ENCODE results near the gene SLC17A5.
"Not testable (repeated sequence)": the region's sequence is repeated elsewhere in the genome, so short reads cannot be mapped to it uniquely, and the experiment has no call there.

The SLC17A5 gene

GRCh38 chr6:73637404-73637803, 16.4 kb downstream of the SLC17A5 start:
- no peaks in the 10 kb centered on the region for H3K9me3 ChIP-seq (replicated peaks in 1 of 11)
- no peak overlapping the region for H3K4me2 ChIP-seq
- TF ChIP-seq Cebpa-rat (IDR thresholded peaks at IDR 0.05), result no peak
- 0 out of 20 replicates have a peak, but pooled peaks cover 0 to 3% (median 0%) of the 10 kb centered on the region in 10 experiments for H3K4me1 ChIP-seq
- no peaks in the 10 kb centered on the region for H3K27me3 ChIP-seq
- no peak overlapping the region for H3K27ac ChIP-seq
- no peak overlapping the region for H3K4me3 ChIP-seq
- H4K20me1 ChIP-seq, result peaks cover 0 to 10% (median 0%) of the 10 kb centered on the region in 11 experiments; a peak in 2 of 22 replicates
- H3K9ac ChIP-seq, result no peak overlapping the region
- H3K36me3 ChIP-seq, result peaks cover 19 to 99% (median 53%) of the 10 kb centered on the region in 11 experiments

- H3K9me3 ChIP-seq (replicated peaks in 1 of 11), result no peaks in the 10 kb centered on the region
- 0 out of 20 replicates have a peak, but pooled peaks cover 0 to 3% (median 0%) of the 10 kb centered on the region in 10 experiments for H3K4me1 ChIP-seq
- no peaks in the 10 kb centered on the region for H3K27me3 ChIP-seq
- H3K36me3 ChIP-seq, result peaks cover 29 to 99% (median 49%) of the 10 kb centered on the region in 11 experiments
- no peak overlapping the region for H3K9ac ChIP-seq
- peaks cover 0 to 5% (median 0%) of the 10 kb centered on the region in 11 experiments; a peak in 1 of 22 replicates for H4K20me1 ChIP-seq
- H3K4me2 ChIP-seq, result no peak overlapping the region
- no peak for TF ChIP-seq Cebpa-rat (IDR thresholded peaks at IDR 0.05)
- no peak overlapping the region for H3K4me3 ChIP-seq
- no peak overlapping the region for H3K27ac ChIP-seq
Observed at GRCh38 chr6:73636048-73636447, 17.7 kb downstream of the SLC17A5 start.

- Histone ChIP-seq H3K36me3 (peaks cover 39 to 99% (median 58%) of the 10 kb centered on the region in 11 experiments; a peak in 21 of 22 replicates), H4K20me1 (no peaks in the 10 kb centered on the region), H3K4me2 (no peak overlapping the region), H3K9me3 (replicated peaks in 1 of 11) (no peaks in the 10 kb centered on the region), H3K27ac (no peak overlapping the region), H3K4me3 (no peak overlapping the region), H3K27me3 (no peaks in the 10 kb centered on the region), H3K4me1 (0 out of 20 replicates have a peak, but pooled peaks cover 0 to 3% (median 0%) of the 10 kb centered on the region in 10 experiments), H3K9ac (no peak overlapping the region)
- no peak for TF ChIP-seq Cebpa-rat (IDR thresholded peaks at IDR 0.05)
Observed at GRCh38 chr6:73632346-73632745, 21.4 kb downstream of the SLC17A5 start.

- Histone ChIP-seq H3K27ac (no peak overlapping the region), H3K27me3 (no peaks in the 10 kb centered on the region), H3K9ac (no peak overlapping the region), H3K9me3 (replicated peaks in 1 of 11) (no peaks in the 10 kb centered on the region), H3K4me3 (no peak overlapping the region), H3K4me2 (no peak overlapping the region), H4K20me1 (no peaks in the 10 kb centered on the region), H3K36me3 (peaks cover 39 to 99% (median 62%) of the 10 kb centered on the region in 11 experiments; a peak in 21 of 22 replicates), H3K4me1 (0 out of 20 replicates have a peak, but pooled peaks cover 0 to 3% (median 0%) of the 10 kb centered on the region in 10 experiments)
- TF ChIP-seq Cebpa-rat (IDR thresholded peaks at IDR 0.05), result no peak
Observed at GRCh38 chr6:73631849-73632248, 21.9 kb downstream of the SLC17A5 start.

- peaks cover 0 to 6% (median 0%) of the 10 kb centered on the region in 10 experiments; a peak in 5 of 20 replicates for H3K4me1 ChIP-seq
- H4K20me1 ChIP-seq, result no peaks in the 10 kb centered on the region
- H3K27ac ChIP-seq, result no peak overlapping the region
- no peak overlapping the region for H3K4me2 ChIP-seq
- no peak for TF ChIP-seq Cebpa-rat (IDR thresholded peaks at IDR 0.05)
- H3K36me3 ChIP-seq, result peaks cover 39 to 97% (median 66%) of the 10 kb centered on the region in 11 experiments; a peak in 21 of 22 replicates
- no peak overlapping the region for H3K9ac ChIP-seq
- no peaks in the 10 kb centered on the region for H3K9me3 ChIP-seq (replicated peaks in 1 of 11)
- H3K4me3 ChIP-seq, result no peak overlapping the region
- no peaks in the 10 kb centered on the region for H3K27me3 ChIP-seq
Observed at GRCh38 chr6:73630401-73630800, 23.4 kb downstream of the SLC17A5 start.

- peak overlapping the region in 5 of 11 experiments; percentile 24 to 57 (median 41); a peak in 8 of 22 replicates for H3K4me2 ChIP-seq
- H3K4me3 ChIP-seq, result no peak overlapping the region
Observed at GRCh38 chr6:73624896-73625295, 28.9 kb downstream of the SLC17A5 start.

GRCh38 chr6:73623480-73623879, 30.3 kb downstream of the SLC17A5 start:
- Histone ChIP-seq H3K4me1 (peaks cover 0 to 16% (median 4%) of the 10 kb centered on the region in 10 experiments; a peak in 9 of 20 replicates), H3K36me3 (peaks cover 0 to 85% (median 28%) of the 10 kb centered on the region in 11 experiments; a peak in 16 of 22 replicates)
- not testable (repeated sequence) for H3K9me3 ChIP-seq (replicated peaks in 1 of 11); H3K9ac ChIP-seq; H3K4me3 ChIP-seq; H3K4me2 ChIP-seq; H3K27me3 ChIP-seq; H3K27ac ChIP-seq; H4K20me1 ChIP-seq

More at GRCh38 chr6:73624896-73625295, 28.9 kb downstream of the SLC17A5 start:
- Histone ChIP-seq H3K27me3 (no peaks in the 10 kb centered on the region), H3K36me3 (peaks cover 0 to 87% (median 37%) of the 10 kb centered on the region in 11 experiments; a peak in 16 of 22 replicates), H3K4me1 (peaks cover 0 to 16% (median 4%) of the 10 kb centered on the region in 10 experiments; a peak in 9 of 20 replicates), H3K9ac (no peak overlapping the region), H3K9me3 (replicated peaks in 1 of 11) (no peaks in the 10 kb centered on the region), H3K27ac (peak overlapping the region in 3 of 11 experiments; percentile 8 to 51 (median 46); a peak in 4 of 22 replicates), H4K20me1 (no peaks in the 10 kb centered on the region)
- TF ChIP-seq Cebpa-rat (IDR thresholded peaks at IDR 0.05), result peak in 4 of 11 experiments; percentile 46 to 82 (median 64); a peak in 6 of 22 replicates

- not testable (repeated sequence) for H3K4me2 ChIP-seq; H3K27ac ChIP-seq; H3K27me3 ChIP-seq; H3K4me1 ChIP-seq; H3K4me3 ChIP-seq; H3K9ac ChIP-seq; H3K9me3 ChIP-seq (replicated peaks in 1 of 11); H4K20me1 ChIP-seq
- H3K36me3 ChIP-seq, result peaks cover 11 to 93% (median 30%) of the 10 kb centered on the region in 11 experiments; a peak in 18 of 22 replicates
Observed at GRCh38 chr6:73618082-73618481, 35.7 kb downstream of the SLC17A5 start.

- H4K20me1 ChIP-seq, result no peaks in the 10 kb centered on the region
- no peak overlapping the region for H3K9ac ChIP-seq
- H3K27me3 ChIP-seq, result no peaks in the 10 kb centered on the region
- H3K9me3 ChIP-seq (replicated peaks in 1 of 11), result no peaks in the 10 kb centered on the region
- H3K36me3 ChIP-seq, result peaks cover 11 to 90% (median 23%) of the 10 kb centered on the region in 11 experiments; a peak in 19 of 22 replicates
- H3K4me2 ChIP-seq, result no peak overlapping the region
- no peak overlapping the region for H3K4me3 ChIP-seq
- no peak for TF ChIP-seq Cebpa-rat (IDR thresholded peaks at IDR 0.05)
- no peak overlapping the region for H3K27ac ChIP-seq
- H3K4me1 ChIP-seq, result 0 out of 20 replicates have a peak, but pooled peaks cover 0 to 6% (median 0%) of the 10 kb centered on the region in 10 experiments
Observed at GRCh38 chr6:73614802-73615201, 39.0 kb downstream of the SLC17A5 start.

Data from BLaER1 treated with 17β-estradiol and CSF1 and Interleukin-3, amounts not matched to agents 10 nM and 100 nM (cell line).